GM08714 (cell line): ENCODE data around the gene MYOM3.

ENCODE experiments used
- H3K4me3 ChIP-seq: fragments of 200-500 bp; sonication (Bioruptor generic); 2 replicates; pipeline ENCODE4 v1.5.1; 2014; ENCODE audit warnings: mild to moderate bottlenecking, low read length, inconsistent platforms
- ZNF274 ChIP-seq: IDR thresholded peaks from 2 replicates; pipeline ENCODE4 v1.6.1; 2012; ENCODE audit warnings: mild to moderate bottlenecking, low read depth, low read length

Gene MYOM3

GRCh38 chr1:24113641-24114033 lies 1.7 kb upstream of the MYOM3 start:
- no peak overlapping the region for H3K4me3 ChIP-seq
- no peak for TF ChIP-seq ZNF274

- H3K4me3 ChIP-seq, result no peak overlapping the region
- no peak for TF ChIP-seq ZNF274
Measured at GRCh38 chr1:24111262-24111995, 506 bp downstream of the MYOM3 start.

- TF ChIP-seq ZNF274, result no peak
- H3K4me3 ChIP-seq, result no peak overlapping the region
Measured at GRCh38 chr1:24110642-24111261, 1.2 kb downstream of the MYOM3 start.

- no peak for TF ChIP-seq ZNF274
- no peak overlapping the region for H3K4me3 ChIP-seq
Measured at GRCh38 chr1:24109686-24110475, 2.1 kb downstream of the MYOM3 start.

- TF ChIP-seq ZNF274, result no peak
- H3K4me3 ChIP-seq, result no peak overlapping the region
Measured at GRCh38 chr1:24109166-24109483, 2.8 kb downstream of the MYOM3 start.

GRCh38 chr1:24108334-24109165 lies 3.4 kb downstream of the MYOM3 start:
- H3K4me3 ChIP-seq, result no peak overlapping the region
- TF ChIP-seq ZNF274, result no peak

GRCh38 chr1:24107462-24108138 lies 4.3 kb downstream of the MYOM3 start:
- TF ChIP-seq ZNF274, result no peak
- no peak overlapping the region for H3K4me3 ChIP-seq

GRCh38 chr1:24105368-24106160 lies 6.4 kb downstream of the MYOM3 start:
- H3K4me3 ChIP-seq, result no peak overlapping the region
- no peak for TF ChIP-seq ZNF274

- no peak overlapping the region for H3K4me3 ChIP-seq
- TF ChIP-seq ZNF274, result no peak
Measured at GRCh38 chr1:24104854-24105253, 7.1 kb downstream of the MYOM3 start.

- no peak for TF ChIP-seq ZNF274
- no peak overlapping the region for H3K4me3 ChIP-seq
Measured at GRCh38 chr1:24103879-24104278, 8.1 kb downstream of the MYOM3 start.

GRCh38 chr1:24103408-24103807 lies 8.5 kb downstream of the MYOM3 start:
- no peak for TF ChIP-seq ZNF274
- H3K4me3 ChIP-seq, result no peak overlapping the region

GRCh38 chr1:24102961-24103360 lies 9.0 kb downstream of the MYOM3 start:
- no peak for TF ChIP-seq ZNF274

GRCh38 chr1:24101796-24102586 lies 9.9 kb downstream of the MYOM3 start:
- no peak for TF ChIP-seq ZNF274
- no peak overlapping the region for H3K4me3 ChIP-seq

More at GRCh38 chr1:24102961-24103360, 9.0 kb downstream of the MYOM3 start:
- no peak overlapping the region for H3K4me3 ChIP-seq
